Measurements from ENCODE around the gene ERCC6L2.

GRCh38 chr9:95875305-95876137, at the start of gene ERCC6L2:
- TF ChIP-seq REST (IDR thresholded peaks at IDR 0.05; ENCODE audit: insufficient read depth in 1 of 2, low read depth in 2 of 2, low read length in 2 of 2): peak; percentile 6 to 32; a peak in 1 of 4 replicates
- peak; percentile 98 for TF ChIP-seq SIN3A (IDR thresholded peaks at IDR 0.05; ENCODE audit: borderline replicate concordance, insufficient read depth, low read length)

Measured in PFSK-1 (cell line).